GM23338 (cell line): ENCODE data around the gene ZNF747. TPM values are rescaled to one million over a fixed set of nuclear protein-coding genes. Genes with fewer than 3 reads are reported as not detected.

ENCODE experiments used
- EZH2phosphoT487 ChIP-seq: fragments of 200-600 bp; sonication (generic); IDR thresholded peaks from one replicate; pipeline ENCODE4 v1.8.1; 2018; ENCODE audit warnings: antibody characterized with exemption; ENCODE audit not compliant: unreplicated experiment
- POLR2AphosphoS5 ChIP-seq: IDR thresholded peaks from 2 replicates; pipeline ENCODE4 v1.6.1; 2016; ENCODE audit warnings: antibody characterized with exemption, low read depth
- microRNA-seq: library from miRNA; unstranded; fragments of <30 nt; microRNA quantifications from one replicate; pipeline ENCODE4, GENCODE V29; 2017
- polyA plus RNA-seq: library from polyadenylated mRNA; unstranded; fragments of >200 nt; fragmentation: Nextera tagmentation; extraction: Ambion mirVana; gene quantifications from 2 replicates; pipeline ENCODE4 v1.2.1, GENCODE V29; 2016
- small RNA-seq: library from RNA; depleted of rRNA; stranded (forward); fragments of <200 nt; gene quantifications from one replicate; pipeline ENCODE3, GENCODE V24; 2014; ENCODE audit warnings: low replicate concordance
- total RNA-seq: library from RNA; depleted of rRNA; stranded (reverse); fragments of >200 nt; shearing (Covaris generic); gene quantifications from 2 replicates; pipeline ENCODE4 v1.2.3, GENCODE V29; 2014; rRNA removed
- TF ChIP-seq, protein P1 (sequence below): fragments of 250-450 bp; sonication (Bioruptor Pico); IDR thresholded peaks from 2 replicates; pipeline ENCODE4 v1.5.0; 2020; ENCODE audit warnings: mild to moderate bottlenecking, moderate library complexity

ZNF747 gene
- total and polyA plus RNA-seq, 2 experiments from 2014 or later = 4.2 to 12.6 TPM

DNA sequence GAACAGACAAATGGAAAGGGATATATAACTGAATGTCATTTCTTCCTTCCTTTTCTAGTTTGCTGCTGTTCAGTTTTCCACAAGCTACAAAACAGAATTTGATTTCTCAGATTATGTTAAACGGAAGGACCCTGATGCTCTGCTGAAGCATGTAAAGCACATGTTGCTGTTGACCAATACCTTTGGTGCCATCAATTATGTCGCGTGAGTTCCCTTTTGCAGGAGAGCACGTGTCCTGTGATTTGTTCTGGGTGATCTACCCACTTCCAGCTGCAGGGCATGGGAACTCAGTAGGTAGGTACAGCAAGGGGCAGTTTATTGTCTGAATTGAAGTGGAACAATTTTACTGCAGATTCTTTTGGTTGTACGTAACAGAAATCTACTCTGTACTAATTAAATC is 53.3 kb downstream of the ZNF747 start (continued):
- TF ChIP-seq, protein P1, sequence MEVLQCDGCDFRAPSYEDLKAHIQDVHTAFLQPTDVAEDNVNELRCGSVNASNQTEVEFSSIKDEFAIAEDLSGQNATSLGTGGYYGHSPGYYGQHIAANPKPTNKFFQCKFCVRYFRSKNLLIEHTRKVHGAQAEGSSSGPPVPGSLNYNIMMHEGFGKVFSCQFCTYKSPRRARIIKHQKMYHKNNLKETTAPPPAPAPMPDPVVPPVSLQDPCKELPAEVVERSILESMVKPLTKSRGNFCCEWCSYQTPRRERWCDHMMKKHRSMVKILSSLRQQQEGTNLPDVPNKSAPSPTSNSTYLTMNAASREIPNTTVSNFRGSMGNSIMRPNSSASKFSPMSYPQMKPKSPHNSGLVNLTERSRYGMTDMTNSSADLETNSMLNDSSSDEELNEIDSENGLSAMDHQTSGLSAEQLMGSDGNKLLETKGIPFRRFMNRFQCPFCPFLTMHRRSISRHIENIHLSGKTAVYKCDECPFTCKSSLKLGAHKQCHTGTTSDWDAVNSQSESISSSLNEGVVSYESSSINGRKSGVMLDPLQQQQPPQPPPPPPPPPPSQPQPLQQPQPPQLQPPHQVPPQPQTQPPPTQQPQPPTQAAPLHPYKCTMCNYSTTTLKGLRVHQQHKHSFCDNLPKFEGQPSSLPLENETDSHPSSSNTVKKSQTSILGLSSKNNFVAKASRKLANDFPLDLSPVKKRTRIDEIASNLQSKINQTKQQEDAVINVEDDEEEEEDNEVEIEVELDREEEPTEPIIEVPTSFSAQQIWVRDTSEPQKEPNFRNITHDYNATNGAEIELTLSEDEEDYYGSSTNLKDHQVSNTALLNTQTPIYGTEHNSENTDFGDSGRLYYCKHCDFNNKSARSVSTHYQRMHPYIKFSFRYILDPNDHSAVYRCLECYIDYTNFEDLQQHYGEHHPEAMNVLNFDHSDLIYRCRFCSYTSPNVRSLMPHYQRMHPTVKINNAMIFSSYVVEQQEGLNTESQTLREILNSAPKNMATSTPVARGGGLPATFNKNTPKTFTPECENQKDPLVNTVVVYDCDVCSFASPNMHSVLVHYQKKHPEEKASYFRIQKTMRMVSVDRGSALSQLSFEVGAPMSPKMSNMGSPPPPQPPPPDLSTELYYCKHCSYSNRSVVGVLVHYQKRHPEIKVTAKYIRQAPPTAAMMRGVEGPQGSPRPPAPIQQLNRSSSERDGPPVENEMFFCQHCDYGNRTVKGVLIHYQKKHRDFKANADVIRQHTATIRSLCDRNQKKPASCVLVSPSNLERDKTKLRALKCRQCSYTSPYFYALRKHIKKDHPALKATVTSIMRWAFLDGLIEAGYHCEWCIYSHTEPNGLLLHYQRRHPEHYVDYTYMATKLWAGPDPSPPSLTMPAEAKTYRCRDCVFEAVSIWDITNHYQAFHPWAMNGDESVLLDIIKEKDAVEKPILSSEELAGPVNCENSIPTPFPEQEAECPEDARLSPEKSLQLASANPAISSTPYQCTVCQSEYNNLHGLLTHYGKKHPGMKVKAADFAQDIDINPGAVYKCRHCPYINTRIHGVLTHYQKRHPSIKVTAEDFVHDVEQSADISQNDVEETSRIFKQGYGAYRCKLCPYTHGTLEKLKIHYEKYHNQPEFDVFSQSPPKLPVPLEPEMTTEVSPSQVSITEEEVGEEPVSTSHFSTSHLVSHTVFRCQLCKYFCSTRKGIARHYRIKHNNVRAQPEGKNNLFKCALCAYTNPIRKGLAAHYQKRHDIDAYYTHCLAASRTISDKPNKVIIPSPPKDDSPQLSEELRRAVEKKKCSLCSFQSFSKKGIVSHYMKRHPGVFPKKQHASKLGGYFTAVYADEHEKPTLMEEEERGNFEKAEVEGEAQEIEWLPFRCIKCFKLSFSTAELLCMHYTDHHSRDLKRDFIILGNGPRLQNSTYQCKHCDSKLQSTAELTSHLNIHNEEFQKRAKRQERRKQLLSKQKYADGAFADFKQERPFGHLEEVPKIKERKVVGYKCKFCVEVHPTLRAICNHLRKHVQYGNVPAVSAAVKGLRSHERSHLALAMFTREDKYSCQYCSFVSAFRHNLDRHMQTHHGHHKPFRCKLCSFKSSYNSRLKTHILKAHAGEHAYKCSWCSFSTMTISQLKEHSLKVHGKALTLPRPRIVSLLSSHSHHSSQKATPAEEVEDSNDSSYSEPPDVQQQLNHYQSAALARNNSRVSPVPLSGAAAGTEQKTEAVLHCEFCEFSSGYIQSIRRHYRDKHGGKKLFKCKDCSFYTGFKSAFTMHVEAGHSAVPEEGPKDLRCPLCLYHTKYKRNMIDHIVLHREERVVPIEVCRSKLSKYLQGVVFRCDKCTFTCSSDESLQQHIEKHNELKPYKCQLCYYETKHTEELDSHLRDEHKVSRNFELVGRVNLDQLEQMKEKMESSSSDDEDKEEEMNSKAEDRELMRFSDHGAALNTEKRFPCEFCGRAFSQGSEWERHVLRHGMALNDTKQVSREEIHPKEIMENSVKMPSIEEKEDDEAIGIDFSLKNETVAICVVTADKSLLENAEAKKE (CRISPR knock-in tag) = no peak
- TF ChIP-seq EZH2phosphoT487 = no peak
- no peak for TF ChIP-seq POLR2AphosphoS5

Small RNAs within 50 kb of the gene (microRNA-seq; reads per million reads assigned to microRNA genes)
- gene MIR4518 = not detected

Small RNAs within 50 kb of the gene (small RNA-seq; reads per million reads assigned to genes)
- gene MIR4518 (not detected), gene RNU7-61P (not detected)

Other genes with a start within 250 kb of the ZNF747 start
- gene CD2BP2, start 179.6 kb downstream of the ZNF747 start, total RNA-seq = 33.9 and 38.7 TPM in 2 replicates
- 21.0 and 23.1 TPM in 2 replicates for gene CD2BP2, start 179.6 kb downstream of the ZNF747 start, polyA plus RNA-seq
- gene TBC1D10B, start 164.4 kb downstream of the ZNF747 start, total RNA-seq = 19.6 and 30.8 TPM in 2 replicates
- gene TBC1D10B, start 164.4 kb downstream of the ZNF747 start, polyA plus RNA-seq = 13.3 TPM in 2 replicates
- gene MYL11, start 160.1 kb downstream of the ZNF747 start, total RNA-seq = not detected in 2 replicates
- 3.5 and 7.3 TPM in 2 replicates for gene MYL11, start 160.1 kb downstream of the ZNF747 start, polyA plus RNA-seq
- 0.21 and 0.35 TPM in 2 replicates for gene SEPTIN1, start 152.3 kb downstream of the ZNF747 start, total RNA-seq
- 3.3 and 3.9 TPM in 2 replicates for gene SEPTIN1, start 152.3 kb downstream of the ZNF747 start, polyA plus RNA-seq
- 37.9 and 44.3 TPM in 2 replicates for gene ZNF48, start 139.4 kb downstream of the ZNF747 start, total RNA-seq
- gene ZNF48, start 139.4 kb downstream of the ZNF747 start, polyA plus RNA-seq = 4.8 and 6.2 TPM in 2 replicates
- gene ZNF771, start 127.3 kb downstream of the ZNF747 start, total RNA-seq = 12.0 and 16.1 TPM in 2 replicates
- gene ZNF771, start 127.3 kb downstream of the ZNF747 start, polyA plus RNA-seq = 10.8 and 12.7 TPM in 2 replicates
- 46.1 and 54.1 TPM in 2 replicates for gene DCTPP1, start 104.8 kb downstream of the ZNF747 start, total RNA-seq
- 51.7 and 58.3 TPM in 2 replicates for gene DCTPP1, start 104.8 kb downstream of the ZNF747 start, polyA plus RNA-seq
- 35.2 and 43.0 TPM in 2 replicates for gene SEPHS2, start 89.0 kb downstream of the ZNF747 start, total RNA-seq
- 27.3 and 29.7 TPM in 2 replicates for gene SEPHS2, start 89.0 kb downstream of the ZNF747 start, polyA plus RNA-seq
- 0.07 TPM in 1 of 2 replicates, not detected in the other for gene ITGAL, start 62.1 kb downstream of the ZNF747 start, total RNA-seq
- 0.05 and 0.43 TPM in 2 replicates for gene ITGAL, start 62.1 kb downstream of the ZNF747 start, polyA plus RNA-seq
- 34.6 and 43.0 TPM in 2 replicates for gene ZNF768, start 8.3 kb downstream of the ZNF747 start, total RNA-seq
- gene ZNF768, start 8.3 kb downstream of the ZNF747 start, polyA plus RNA-seq = 8.3 and 8.5 TPM in 2 replicates
- gene ZNF764, start 23.5 kb upstream of the ZNF747 start, total RNA-seq = 10.7 and 12.9 TPM in 2 replicates
- 5.6 and 6.0 TPM in 2 replicates for gene ZNF764, start 23.5 kb upstream of the ZNF747 start, polyA plus RNA-seq
- gene ZNF688, start 36.9 kb upstream of the ZNF747 start, total RNA-seq = 1.3 and 4.0 TPM in 2 replicates
- 4.4 and 6.2 TPM in 2 replicates for gene ZNF688, start 36.9 kb upstream of the ZNF747 start, polyA plus RNA-seq
- gene ZNF785, start 50.8 kb upstream of the ZNF747 start, total RNA-seq = 7.1 and 7.5 TPM in 2 replicates
- 4.9 and 5.4 TPM in 2 replicates for gene ZNF785, start 50.8 kb upstream of the ZNF747 start, polyA plus RNA-seq
- gene ZNF689, start 75.5 kb upstream of the ZNF747 start, total RNA-seq = 13.4 and 16.7 TPM in 2 replicates
- gene ZNF689, start 75.5 kb upstream of the ZNF747 start, polyA plus RNA-seq = 5.3 and 5.9 TPM in 2 replicates
- gene PRR14, start 116.1 kb upstream of the ZNF747 start, total RNA-seq = 4.6 and 8.9 TPM in 2 replicates
- 12.7 and 13.0 TPM in 2 replicates for gene PRR14, start 116.1 kb upstream of the ZNF747 start, polyA plus RNA-seq
- 5.2 and 7.2 TPM in 2 replicates for gene FBRS, start 123.6 kb upstream of the ZNF747 start, total RNA-seq
- gene FBRS, start 123.6 kb upstream of the ZNF747 start, polyA plus RNA-seq = 2.3 and 2.7 TPM in 2 replicates
- 38.4 and 44.3 TPM in 2 replicates for gene SRCAP, start 164.3 kb upstream of the ZNF747 start, total RNA-seq
- 14.1 and 15.3 TPM in 2 replicates for gene SRCAP, start 164.3 kb upstream of the ZNF747 start, polyA plus RNA-seq
- 27.0 and 31.3 TPM in 2 replicates for gene PHKG2, start 213.6 kb upstream of the ZNF747 start, total RNA-seq
- 26.9 and 28.1 TPM in 2 replicates for gene PHKG2, start 213.6 kb upstream of the ZNF747 start, polyA plus RNA-seq
- 2.2 and 2.7 TPM in 2 replicates for gene CFAP119, start 227.2 kb upstream of the ZNF747 start, total RNA-seq
- gene CFAP119, start 227.2 kb upstream of the ZNF747 start, polyA plus RNA-seq = 4.4 and 5.2 TPM in 2 replicates
- 78.5 and 80.2 TPM in 2 replicates for gene RNF40, start 227.5 kb upstream of the ZNF747 start, total RNA-seq
- 32.6 and 36.0 TPM in 2 replicates for gene RNF40, start 227.5 kb upstream of the ZNF747 start, polyA plus RNA-seq